HAP-1 (cell line): ENCODE results near the gene ZBTB25.

Experiments used
- DNase-seq, 2 experiments: peaks; one replicate each; pipeline ENCODE4 v3.0.0-alpha.2; 2016 to 2020; ENCODE audit warnings: low spot score in 2 of 2
- H3K27me3 ChIP-seq: fragments of 250-450 bp; sonication (Bioruptor Pico); 2 replicates; pipeline ENCODE4 v1.5.1; 2020; ENCODE audit warnings: low read depth, mild to moderate bottlenecking, moderate library complexity
- H3K36me3 ChIP-seq: fragments of 250-450 bp; sonication (Bioruptor Pico); replicated peaks from 2 replicates; pipeline ENCODE4 v1.5.1; 2020; ENCODE audit warnings: mild to moderate bottlenecking
- H3K4me1 ChIP-seq: fragments of 250-450 bp; sonication (Bioruptor Pico); 2 replicates; pipeline ENCODE4 v1.5.1; 2020; ENCODE audit warnings: mild to moderate bottlenecking
- H3K4me3 ChIP-seq: fragments of 250-450 bp; sonication (Bioruptor Pico); 2 replicates; pipeline ENCODE4 v1.5.1; 2020; ENCODE audit warnings: mild to moderate bottlenecking, moderate library complexity
- H3K9me3 ChIP-seq: fragments of 250-450 bp; sonication (Bioruptor Pico); 2 replicates; pipeline ENCODE4 v1.5.1; 2020; ENCODE audit warnings: mild to moderate bottlenecking, moderate library complexity
- in situ Hi-C: fragments of 300-500 bp; cut with MboI; formaldehyde crosslinking; loops from 3 replicates; pipeline ENCODE4 v1.14.3; 2020; ENCODE audit warnings: low sequenced_read_pairs, inconsistent platforms, mixed read lengths

The ZBTB25 gene, protein sequence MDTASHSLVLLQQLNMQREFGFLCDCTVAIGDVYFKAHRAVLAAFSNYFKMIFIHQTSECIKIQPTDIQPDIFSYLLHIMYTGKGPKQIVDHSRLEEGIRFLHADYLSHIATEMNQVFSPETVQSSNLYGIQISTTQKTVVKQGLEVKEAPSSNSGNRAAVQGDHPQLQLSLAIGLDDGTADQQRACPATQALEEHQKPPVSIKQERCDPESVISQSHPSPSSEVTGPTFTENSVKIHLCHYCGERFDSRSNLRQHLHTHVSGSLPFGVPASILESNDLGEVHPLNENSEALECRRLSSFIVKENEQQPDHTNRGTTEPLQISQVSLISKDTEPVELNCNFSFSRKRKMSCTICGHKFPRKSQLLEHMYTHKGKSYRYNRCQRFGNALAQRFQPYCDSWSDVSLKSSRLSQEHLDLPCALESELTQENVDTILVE

DNA sequence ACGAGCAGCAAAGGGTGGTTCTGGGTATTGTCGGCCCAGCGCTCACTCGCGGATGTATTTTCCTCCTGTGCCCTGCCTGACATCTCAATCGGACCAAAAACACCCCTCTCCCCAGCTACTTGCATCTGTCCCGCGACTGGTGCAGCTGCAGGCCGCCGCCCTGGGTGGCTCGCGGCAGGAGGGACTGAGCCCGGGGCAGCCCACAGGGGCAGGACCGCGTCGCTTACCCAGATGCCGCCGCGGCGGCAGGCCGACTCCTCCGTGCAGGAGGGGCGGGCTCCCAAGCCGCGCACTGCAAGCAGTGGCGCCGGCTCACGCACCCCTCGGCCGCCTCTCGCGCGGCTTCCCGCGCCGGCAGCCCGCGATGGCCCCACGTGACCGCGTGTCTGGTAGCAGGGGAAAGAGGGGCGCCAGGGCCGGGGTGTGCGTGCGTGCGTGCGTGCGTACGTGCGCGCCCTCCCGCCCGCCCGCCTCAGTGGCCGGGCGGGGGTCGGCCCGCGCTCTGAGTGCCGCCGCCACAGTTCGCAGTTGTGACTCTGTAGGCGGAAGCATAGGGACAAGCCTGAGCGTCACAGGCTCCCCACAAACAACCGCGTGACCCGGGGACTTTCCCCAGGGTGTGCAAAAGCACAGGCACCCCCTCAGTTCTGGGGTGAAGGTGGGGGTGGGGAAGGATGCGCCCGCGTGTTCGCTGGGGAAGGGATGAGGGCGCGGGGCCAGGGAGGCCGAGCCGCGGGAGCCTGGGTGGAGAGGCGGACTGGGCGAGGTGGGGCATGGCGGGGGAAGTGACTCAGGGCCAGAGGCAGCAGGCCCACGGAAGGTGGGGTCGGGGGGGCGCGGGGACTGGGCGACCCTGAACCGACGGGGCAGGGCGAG is at the start of gene ZBTB25:
ZBTB25 (minus strand) TSS at position 405 of the 876 bp plus-strand sequence. CDS start 13,305 bp downstream, outside the sequence.
- in situ Hi-C loops = no loop called here
- peak within 1 kb of the TSS; percentile 66 for H3K4me3 ChIP-seq
- H3K4me1 ChIP-seq = peaks cover 30% of the 10 kb centered on the region
- no peaks in the 10 kb centered on the region for H3K27me3 ChIP-seq
- DNase-seq = peak; percentile 85 to 94
- no peaks in the 10 kb centered on the region for H3K9me3 ChIP-seq
- peaks cover 3% of the 10 kb centered on the region; the same call in 1 of the 2 replicates for H3K36me3 ChIP-seq

DNA sequence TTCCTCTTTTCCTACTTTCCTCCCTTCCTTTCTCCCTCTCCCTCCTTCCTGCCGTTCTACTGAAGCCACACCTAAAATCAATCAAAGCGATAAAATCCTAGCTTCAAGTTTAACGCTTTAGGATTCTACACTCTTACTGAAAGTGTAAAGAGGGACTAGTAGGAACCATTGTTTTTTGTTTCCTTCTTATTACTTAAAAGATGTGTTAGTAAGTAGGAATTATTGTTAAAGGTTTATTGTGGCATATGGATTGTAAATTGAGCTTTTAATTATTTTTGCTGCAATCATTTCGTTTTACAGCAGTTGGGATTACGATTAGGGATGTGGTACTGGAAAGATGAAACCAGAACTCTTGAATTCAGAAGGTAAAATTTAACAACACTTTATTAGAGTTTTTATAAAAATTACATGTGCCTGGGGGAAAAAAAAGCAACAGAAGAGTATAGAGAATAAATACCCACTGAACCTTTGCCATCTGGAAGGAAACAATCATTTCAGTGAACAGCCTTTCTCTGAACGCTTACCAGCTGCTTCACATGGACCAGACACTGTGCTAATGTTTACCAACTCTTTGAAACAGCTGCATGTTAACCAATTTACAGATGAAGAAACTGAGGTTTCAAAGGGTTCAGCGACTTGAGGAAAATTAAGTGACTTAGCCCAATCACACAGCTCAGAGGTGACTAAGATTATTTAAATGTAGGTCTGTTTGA is 47.1 kb upstream of the ZBTB25 start:
- Histone ChIP-seq H3K4me1 (peaks cover 9% of the 10 kb centered on the region), H3K27me3 (0 out of 2 replicates have a peak, but pooled peaks cover 2% of the 10 kb centered on the region), H3K36me3 (no peaks in the 10 kb centered on the region), H3K4me3 (no peak overlapping the region), H3K9me3 (no peaks in the 10 kb centered on the region)
- in situ Hi-C loops = no loop called here
- no peak for DNase-seq

DNA sequence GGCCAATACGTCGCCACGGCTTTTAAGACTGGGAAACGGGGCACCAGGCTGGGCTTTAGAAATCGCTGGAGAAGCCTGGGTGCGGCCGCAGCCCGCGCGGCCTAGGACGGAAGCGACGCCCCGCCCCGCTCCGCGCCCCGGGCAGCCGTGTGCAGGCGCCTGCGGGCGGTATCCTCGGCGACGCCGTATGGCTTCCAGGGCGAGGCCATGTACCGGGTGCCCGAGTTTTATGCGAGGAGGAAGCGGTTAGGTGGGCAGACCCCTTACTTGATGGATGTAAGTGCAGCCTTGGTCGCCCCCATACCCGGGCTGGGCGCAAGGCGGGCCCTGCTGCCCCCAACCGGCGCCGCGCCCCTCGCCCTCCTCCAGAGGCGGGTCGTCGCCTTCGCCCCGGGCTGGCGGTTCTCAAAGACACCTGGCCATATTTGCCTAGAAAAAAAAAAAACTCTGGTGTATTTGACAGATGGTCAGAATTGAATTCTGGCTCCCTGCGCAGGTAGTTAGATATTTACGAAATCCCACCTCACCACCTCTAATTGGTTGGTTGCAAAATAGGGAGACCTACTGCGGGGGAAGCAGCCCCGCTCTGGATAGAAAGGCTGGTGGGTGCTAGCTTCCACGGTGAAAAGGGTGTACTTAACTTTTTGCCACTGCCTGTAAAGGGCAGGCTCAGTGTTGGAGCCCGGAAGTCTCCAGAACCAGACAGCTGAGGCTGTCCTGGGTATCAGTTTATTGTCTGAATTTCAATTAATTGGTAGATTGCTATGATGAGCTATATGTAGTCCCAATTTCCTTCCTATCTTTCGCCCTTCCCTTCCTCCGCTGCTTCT is 46.4 kb upstream of the ZBTB25 start, which contains the start of gene PPP1R36:
PPP1R36 (plus strand) TSS at position 171 of the 830 bp plus-strand sequence; CDS start at position 208, 37 bp downstream.
- Histone ChIP-seq H3K27me3 (0 out of 2 replicates have a peak, but pooled peaks cover 2% of the 10 kb centered on the region), H3K4me1 (peaks cover 9% of the 10 kb centered on the region), H3K9me3 (no peaks in the 10 kb centered on the region), H3K36me3 (no peaks in the 10 kb centered on the region), H3K4me3 (no peak within 1 kb of the TSS)
- peak; percentile 29 to 69 for DNase-seq
- in situ Hi-C loops = no loop called here

DNA sequence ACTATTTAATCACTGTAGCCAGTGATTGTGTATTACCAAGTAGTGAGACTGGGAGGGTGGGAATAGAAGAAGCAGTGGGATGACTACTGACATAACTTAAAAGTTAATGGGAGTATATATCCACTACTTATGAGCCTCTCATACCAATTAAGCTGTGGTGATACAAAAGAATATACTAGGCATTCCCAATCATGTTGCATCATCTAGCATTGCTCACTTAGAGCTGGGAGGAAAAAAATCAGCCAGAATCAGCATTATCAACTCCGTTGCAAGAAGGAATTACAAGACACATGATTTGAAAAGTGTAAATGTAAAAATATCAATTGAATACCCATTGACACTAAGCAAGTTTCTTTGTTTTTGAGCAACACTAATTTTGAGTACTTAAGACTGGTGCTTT is 45.4 kb upstream of the ZBTB25 start:
- H3K4me1 ChIP-seq = peaks cover 9% of the 10 kb centered on the region
- DNase-seq = no peak
- H3K4me3 ChIP-seq = no peak overlapping the region
- H3K27me3 ChIP-seq = 0 out of 2 replicates have a peak, but pooled peaks cover 2% of the 10 kb centered on the region
- H3K9me3 ChIP-seq = no peaks in the 10 kb centered on the region
- in situ Hi-C loops = no loop called here
- H3K36me3 ChIP-seq = no peaks in the 10 kb centered on the region

DNA sequence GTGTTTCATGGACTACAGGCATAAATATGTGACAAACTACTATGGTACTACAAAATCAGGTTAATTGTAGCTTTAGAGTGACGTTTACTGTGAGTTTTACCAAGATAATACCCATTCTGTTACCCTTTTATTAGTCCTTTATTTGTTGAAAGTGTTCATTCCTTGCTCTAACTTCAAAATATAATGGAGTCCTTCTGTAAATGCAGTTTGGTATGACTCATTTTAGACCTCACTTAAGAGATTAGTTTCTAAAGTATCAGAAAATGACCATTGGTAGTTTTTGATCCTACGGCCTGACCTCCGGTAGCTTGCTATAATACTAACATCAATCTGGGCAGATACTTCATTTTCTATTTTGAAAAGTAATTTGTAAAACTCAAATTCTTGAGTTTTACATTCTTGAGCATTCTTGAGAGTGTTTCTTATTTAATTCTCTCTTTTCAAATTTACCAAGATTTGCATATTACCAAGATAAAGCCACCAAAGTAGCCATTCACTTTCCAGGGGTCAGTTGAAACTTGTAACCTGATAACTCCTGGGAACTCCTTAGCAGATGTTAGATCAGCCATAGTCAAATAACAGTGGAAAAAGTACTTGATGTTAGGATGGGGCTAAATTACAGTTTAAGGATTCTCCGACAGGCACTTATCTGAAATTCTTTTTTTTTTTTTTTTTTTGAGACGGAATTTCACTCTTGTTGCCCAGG is 41.1 kb upstream of the ZBTB25 start:
- peaks cover 6% of the 10 kb centered on the region for H3K4me1 ChIP-seq
- H3K27me3 ChIP-seq = no peaks in the 10 kb centered on the region
- no peaks in the 10 kb centered on the region for H3K36me3 ChIP-seq
- no peaks in the 10 kb centered on the region for H3K9me3 ChIP-seq
- in situ Hi-C loops = no loop called here
- DNase-seq = no peak
- no peak overlapping the region for H3K4me3 ChIP-seq

DNA sequence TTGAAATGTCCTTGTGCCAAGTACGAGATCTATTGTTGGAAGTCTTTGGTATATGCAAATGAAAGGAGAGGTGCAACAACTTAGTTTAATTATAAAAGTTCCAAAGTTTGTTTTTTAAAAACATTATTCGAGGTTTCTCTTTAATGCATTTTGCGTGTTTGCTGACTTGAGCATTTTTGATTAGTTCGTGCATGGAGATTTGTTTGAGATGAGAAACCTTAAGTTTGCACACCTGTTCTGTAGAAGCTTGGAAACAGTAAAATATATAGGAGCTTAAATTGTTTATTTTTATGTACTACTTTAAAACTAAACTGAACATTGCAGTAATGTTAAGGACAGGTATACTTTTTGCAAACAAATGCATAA is 39.2 kb upstream of the ZBTB25 start:
- no peak for DNase-seq
- in situ Hi-C loops = no loop called here
- no peaks in the 10 kb centered on the region for H3K27me3 ChIP-seq
- H3K9me3 ChIP-seq = no peaks in the 10 kb centered on the region
- H3K4me3 ChIP-seq = no peak overlapping the region
- no peaks in the 10 kb centered on the region for H3K36me3 ChIP-seq
- no peaks in the 10 kb centered on the region for H3K4me1 ChIP-seq

DNA sequence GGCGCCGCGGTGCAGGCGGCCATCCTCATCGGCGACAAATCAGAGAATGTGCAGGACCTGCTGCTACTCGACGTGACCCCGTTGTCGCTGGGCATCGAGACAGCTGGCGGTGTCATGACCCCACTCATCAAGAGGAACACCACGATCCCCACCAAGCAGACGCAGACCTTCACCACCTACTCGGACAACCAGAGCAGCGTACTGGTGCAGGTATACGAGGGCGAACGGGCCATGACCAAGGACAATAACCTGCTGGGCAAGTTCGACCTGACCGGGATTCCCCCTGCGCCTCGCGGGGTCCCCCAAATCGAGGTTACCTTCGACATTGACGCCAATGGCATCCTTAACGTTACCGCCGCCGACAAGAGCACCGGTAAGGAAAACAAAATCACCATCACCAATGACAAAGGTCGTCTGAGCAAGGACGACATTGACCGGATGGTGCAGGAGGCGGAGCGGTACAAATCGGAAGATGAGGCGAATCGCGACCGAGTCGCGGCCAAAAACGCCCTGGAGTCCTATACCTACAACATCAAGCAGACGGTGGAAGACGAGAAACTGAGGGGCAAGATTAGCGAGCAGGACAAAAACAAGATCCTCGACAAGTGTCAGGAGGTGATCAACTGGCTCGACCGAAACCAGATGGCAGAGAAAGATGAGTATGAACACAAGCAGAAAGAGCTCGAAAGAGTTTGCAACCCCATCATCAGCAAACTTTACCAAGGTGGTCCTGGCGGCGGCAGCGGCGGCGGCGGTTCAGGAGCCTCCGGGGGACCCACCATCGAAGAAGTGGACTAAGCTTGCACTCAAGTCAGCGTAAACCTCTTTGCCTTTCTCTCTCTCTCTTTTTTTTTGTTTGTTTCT is 38.6 kb upstream of the ZBTB25 start:
- H3K27me3 ChIP-seq = no peaks in the 10 kb centered on the region
- no peaks in the 10 kb centered on the region for H3K9me3 ChIP-seq
- no peak overlapping the region for H3K4me3 ChIP-seq

DNA sequence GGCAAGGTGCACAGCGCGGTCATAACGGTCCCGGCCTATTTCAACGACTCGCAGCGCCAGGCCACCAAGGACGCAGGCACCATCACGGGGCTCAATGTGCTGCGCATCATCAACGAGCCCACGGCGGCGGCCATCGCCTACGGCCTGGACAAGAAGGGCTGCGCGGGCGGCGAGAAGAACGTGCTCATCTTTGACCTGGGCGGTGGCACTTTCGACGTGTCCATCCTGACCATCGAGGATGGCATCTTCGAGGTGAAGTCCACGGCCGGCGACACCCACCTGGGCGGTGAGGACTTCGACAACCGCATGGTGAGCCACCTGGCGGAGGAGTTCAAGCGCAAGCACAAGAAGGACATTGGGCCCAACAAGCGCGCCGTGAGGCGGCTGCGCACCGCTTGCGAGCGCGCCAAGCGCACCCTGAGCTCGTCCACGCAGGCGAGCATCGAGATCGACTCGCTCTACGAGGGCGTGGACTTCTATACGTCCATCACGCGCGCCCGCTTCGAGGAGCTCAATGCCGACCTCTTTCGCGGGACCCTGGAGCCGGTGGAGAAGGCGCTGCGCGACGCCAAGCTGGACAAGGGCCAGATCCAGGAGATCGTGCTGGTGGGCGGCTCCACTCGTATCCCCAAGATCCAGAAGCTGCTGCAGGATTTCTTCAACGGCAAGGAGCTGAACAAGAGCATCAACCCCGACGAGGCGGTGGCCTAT is 37.8 kb upstream of the ZBTB25 start:
- Histone ChIP-seq H3K36me3 (no peaks in the 10 kb centered on the region), H3K4me3 (no peak overlapping the region)
- in situ Hi-C loops = no loop called here

More for the DNA sequence above, 38.6 kb upstream of the ZBTB25 start:
- no peak for DNase-seq
- H3K36me3 ChIP-seq = no peaks in the 10 kb centered on the region
- H3K4me1 ChIP-seq = no peaks in the 10 kb centered on the region; the same call in 1 of the 2 replicates
- in situ Hi-C loops = no loop called here

DNA sequence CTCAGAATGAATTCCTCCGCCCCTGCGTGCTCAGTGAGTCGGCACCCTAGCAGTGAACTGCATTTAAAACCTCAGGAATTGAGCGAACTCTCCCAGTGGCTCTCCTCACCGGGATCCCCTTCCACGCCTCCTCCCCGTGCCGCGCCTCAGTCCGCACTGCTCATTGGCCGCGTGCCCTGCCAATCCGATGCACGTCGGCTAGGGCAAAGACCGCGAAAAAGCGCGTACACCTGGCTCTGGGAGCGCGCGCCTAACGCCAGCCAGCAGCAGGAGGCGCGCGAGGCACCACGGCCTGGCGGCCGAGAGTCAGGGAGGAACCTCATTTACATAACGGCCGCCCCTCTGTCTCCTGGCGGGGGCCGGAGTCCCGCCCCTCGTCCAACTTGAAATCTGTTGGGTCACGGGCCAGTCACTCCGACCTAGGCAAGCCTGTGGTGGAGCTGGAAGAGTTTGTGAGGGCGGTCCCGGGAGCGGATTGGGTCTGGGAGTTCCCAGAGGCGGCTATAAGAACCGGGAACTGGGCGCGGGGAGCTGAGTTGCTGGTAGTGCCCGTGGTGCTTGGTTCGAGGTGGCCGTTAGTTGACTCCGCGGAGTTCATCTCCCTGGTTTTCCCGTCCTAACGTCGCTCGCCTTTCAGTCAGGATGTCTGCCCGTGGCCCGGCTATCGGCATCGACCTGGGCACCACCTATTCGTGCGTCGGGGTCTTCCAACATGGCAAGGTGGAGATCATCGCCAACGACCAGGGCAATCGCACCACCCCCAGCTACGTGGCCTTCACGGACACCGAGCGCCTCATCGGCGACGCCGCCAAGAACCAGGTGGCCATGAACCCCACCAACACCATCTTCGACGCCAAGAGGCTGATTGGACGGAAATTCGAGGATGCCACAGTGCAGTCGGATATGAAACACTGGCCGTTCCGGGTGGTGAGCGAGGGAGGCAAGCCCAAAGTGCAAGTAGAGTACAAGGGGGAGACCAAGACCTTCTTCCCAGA is 36.9 kb upstream of the ZBTB25 start, which contains the start of gene HSPA2:
HSPA2 (plus strand) TSS at position 534 of the 995 bp plus-strand sequence; CDS start at position 643, 109 bp downstream.
- in situ Hi-C loops = no loop called here
- DNase-seq = no peak
- Histone ChIP-seq H3K9me3 (no peaks in the 10 kb centered on the region), H3K27me3 (no peaks in the 10 kb centered on the region), H3K4me3 (no peak within 1 kb of the TSS), H3K4me1 (no peaks in the 10 kb centered on the region; the same call in 1 of the 2 replicates), H3K36me3 (no peaks in the 10 kb centered on the region)

More for the DNA sequence above, 37.8 kb upstream of the ZBTB25 start:
- Histone ChIP-seq H3K4me1 (no peaks in the 10 kb centered on the region; the same call in 1 of the 2 replicates), H3K9me3 (no peaks in the 10 kb centered on the region), H3K27me3 (no peaks in the 10 kb centered on the region)
- DNase-seq = no peak

DNA sequence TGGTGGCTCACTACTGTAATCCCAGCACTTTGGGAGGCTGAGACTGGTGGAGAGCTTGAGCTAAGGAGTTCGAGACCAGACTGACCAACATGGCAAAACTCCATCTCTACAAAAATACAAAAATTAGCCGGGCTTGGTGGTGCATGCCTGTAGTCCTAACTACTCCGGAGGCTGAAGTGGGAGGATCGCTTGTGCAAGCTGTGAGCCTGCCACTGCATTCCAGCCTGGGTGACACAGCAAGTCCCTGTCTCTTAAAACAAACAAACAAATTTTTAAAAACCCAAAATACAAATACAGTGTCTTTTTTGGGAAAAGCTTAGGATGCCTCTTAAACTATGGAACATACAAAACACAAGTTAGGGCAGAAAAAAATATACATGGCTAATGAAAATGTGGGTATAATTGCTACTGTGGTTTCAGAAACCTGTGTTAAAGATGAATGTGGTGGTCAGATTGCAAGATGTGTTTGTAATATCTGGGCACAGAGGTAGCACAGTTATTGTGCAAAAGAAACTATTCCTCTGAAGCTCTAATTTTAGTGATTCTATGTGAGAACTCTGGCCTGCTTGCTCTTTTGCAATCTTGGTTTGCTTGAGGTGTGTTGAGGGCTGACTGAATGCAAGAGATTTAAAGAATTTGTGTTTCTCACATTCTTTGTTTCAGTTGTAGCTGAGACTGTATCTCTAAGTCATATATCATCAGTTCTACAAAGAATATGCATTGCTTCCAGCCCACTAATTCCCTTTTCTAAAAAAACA is 33.0 kb upstream of the ZBTB25 start:
- no peak for DNase-seq
- Histone ChIP-seq H3K9me3 (no peaks in the 10 kb centered on the region), H3K27me3 (no peaks in the 10 kb centered on the region), H3K36me3 (no peaks in the 10 kb centered on the region), H3K4me1 (no peaks in the 10 kb centered on the region; the same call in 1 of the 2 replicates), H3K4me3 (no peak overlapping the region)
- in situ Hi-C loops = no loop called here
